K562 treated with DMSO at 1 percent for 24 hours (cell line): ENCODE measurements around the gene ZNRF3. TPM values are rescaled to one million over a fixed set of nuclear protein-coding genes. Genes with fewer than 3 reads are reported as not detected.

ENCODE experiments used
- total RNA-seq: library from RNA; unstranded; fragments of 300-600 nt; gene quantifications from 2 replicates; pipeline ENCODE4 v1.2.3, GENCODE V29; 2022; ENCODE audit warnings: low read depth; ENCODE audit not compliant: insufficient read depth

The ZNRF3 gene
- total RNA-seq = 3.6 and 4.3 TPM in 2 replicates

GRCh38 chr22:28882878-28883656, at the start of gene ZNRF3:
Gene ZNRF3, plus strand, starts transcription at chr22:28883572. Its CDS starts 195 bp downstream, at chr22:28883767.

GRCh38 chr22:29061773-29062172, 178.4 kb downstream of the ZNRF3 start, which contains the start of gene C22orf31:
Gene C22orf31, minus strand, starts transcription at chr22:29061831. Its CDS starts 39 bp downstream, at chr22:29061792.

GRCh38 chr22:29072979-29073617, 189.7 kb downstream of the ZNRF3 start, which contains the start of gene KREMEN1:
Gene KREMEN1, plus strand, starts transcription at chr22:29073035. Its CDS starts 96 bp downstream, at chr22:29073131.

Other genes with a start within 250 kb of the ZNRF3 start
- gene TTC28, start 203.7 kb upstream of the ZNRF3 start, total RNA-seq = 13.4 and 21.5 TPM in 2 replicates
- 52.0 and 52.1 TPM in 2 replicates for gene CHEK2, start 141.8 kb upstream of the ZNRF3 start, total RNA-seq
- 10.0 and 12.6 TPM in 2 replicates for gene HSCB, start 141.5 kb upstream of the ZNRF3 start, total RNA-seq
- 14.3 and 16.0 TPM in 2 replicates for gene CCDC117, start 110.9 kb upstream of the ZNRF3 start, total RNA-seq
- 148 and 162 TPM in 2 replicates for gene XBP1, start 83.0 kb upstream of the ZNRF3 start, total RNA-seq
- not detected in 2 replicates for gene C22orf31, start 178.3 kb downstream of the ZNRF3 start, total RNA-seq
- 15.8 and 16.7 TPM in 2 replicates for gene KREMEN1, start 189.5 kb downstream of the ZNRF3 start, total RNA-seq